NB4 (cell line): ENCODE results near the gene EPHA6.
"Not testable (repeated sequence)": the region's sequence is repeated elsewhere in the genome, so short reads cannot be mapped to it uniquely, and the experiment has no call there.

Source experiments
- DNase-seq: peaks from one replicate; pipeline ENCODE4 v3.0.0; 2010; ENCODE audit warnings: low read depth
- H3K4me3 ChIP-seq: one replicate; pipeline ENCODE4 v1.5.1; 2011; ENCODE audit warnings: mild to moderate bottlenecking, low read depth, low read length, moderate library complexity
- CTCF ChIP-seq: IDR thresholded peaks from one replicate; pipeline ENCODE4 v1.5.1; 2012; ENCODE audit warnings: low read depth, low read length
- MAX ChIP-seq: IDR thresholded peaks from 2 replicates; pipeline ENCODE4 v1.6.1; 2011; ENCODE audit warnings: low read depth, low read length
- MYC ChIP-seq: IDR thresholded peaks from 2 replicates; pipeline ENCODE4 v1.6.1; 2011; ENCODE audit warnings: low read depth, low read length
- POLR2A ChIP-seq: IDR thresholded peaks from 2 replicates; pipeline ENCODE4 v1.6.1; 2011; ENCODE audit warnings: mild to moderate bottlenecking; ENCODE audit not compliant: insufficient read length; ENCODE audit errors: extremely low read depth

Gene EPHA6

GRCh38 chr3:97479740-97480139 is 665.3 kb downstream of the EPHA6 start:
- no peak overlapping the region for H3K4me3 ChIP-seq
- DNase-seq = no peak
- no peak for TF ChIP-seq MYC
- TF ChIP-seq POLR2A = no peak
- TF ChIP-seq CTCF = no peak
- TF ChIP-seq MAX = no peak

GRCh38 chr3:97480696-97481289 is 666.4 kb downstream of the EPHA6 start:
- not testable (repeated sequence) for H3K4me3 ChIP-seq, DNase-seq

- DNase-seq = no peak
- no peak overlapping the region for H3K4me3 ChIP-seq
- TF ChIP-seq MAX (no peak), POLR2A (no peak), CTCF (no peak), MYC (no peak)
These were observed 667.0 kb downstream of the EPHA6 start for GRCh38 chr3:97481416-97481815.

GRCh38 chr3:97485206-97485605 is 670.8 kb downstream of the EPHA6 start:
- no peak overlapping the region for H3K4me3 ChIP-seq
- DNase-seq = no peak
- TF ChIP-seq MYC = no peak
- no peak for TF ChIP-seq POLR2A
- no peak for TF ChIP-seq MAX
- no peak for TF ChIP-seq CTCF

GRCh38 chr3:97487587-97487986 is 673.2 kb downstream of the EPHA6 start:
- no peak for DNase-seq
- TF ChIP-seq MAX (no peak), CTCF (no peak), POLR2A (no peak), MYC (no peak)
- H3K4me3 ChIP-seq = no peak overlapping the region

GRCh38 chr3:97488741-97489140 is 674.3 kb downstream of the EPHA6 start:
- TF ChIP-seq CTCF = no peak
- TF ChIP-seq MAX = no peak
- TF ChIP-seq MYC = no peak
- TF ChIP-seq POLR2A = no peak
- no peak overlapping the region for H3K4me3 ChIP-seq
- DNase-seq = no peak
